HG02798 (cell line): ENCODE data around the gene P3H1.

Source experiments
- ATAC-seq: cut with Tn5 transposase; IDR thresholded peaks from one replicate; pipeline ENCODE4 v1.9.1; 2021; ENCODE audit warnings: mild to moderate bottlenecking; ENCODE audit not compliant: unreplicated experiment, poor library complexity

The P3H1 gene

DNA sequence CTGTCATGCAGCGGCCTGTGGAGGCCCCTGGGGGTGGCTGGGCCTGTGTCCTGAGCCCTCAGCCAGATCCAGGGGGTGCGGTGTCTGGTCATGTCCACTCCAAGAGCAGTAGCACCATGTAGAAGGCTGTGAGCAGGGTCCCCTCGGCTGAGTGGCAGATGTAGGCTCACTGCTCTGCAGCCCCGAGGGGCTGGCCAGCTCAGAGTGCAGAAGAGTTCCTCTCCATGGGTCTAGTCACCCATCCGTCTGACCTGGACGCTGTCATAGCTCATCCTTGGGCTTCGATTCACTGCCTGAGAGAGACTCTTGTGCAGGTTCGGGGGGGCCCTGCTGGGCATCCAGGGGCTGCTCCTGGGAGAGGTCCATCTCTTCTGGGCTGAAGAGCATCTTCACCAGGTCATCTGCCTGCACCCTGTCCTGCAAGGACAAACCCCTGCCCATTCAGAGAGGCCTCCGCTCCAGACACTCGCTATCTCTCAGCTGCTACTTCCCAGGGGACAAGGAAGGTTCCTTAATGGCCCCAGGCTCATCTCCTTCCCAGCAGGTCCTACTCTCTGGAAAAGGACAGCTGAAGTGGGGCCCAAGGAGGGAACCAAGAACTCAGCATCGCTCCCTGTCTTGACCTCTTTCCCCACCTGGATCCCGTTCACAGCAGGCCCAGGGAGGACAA is 20.3 kb downstream of the P3H1 start:
- ATAC-seq, result no peak

DNA sequence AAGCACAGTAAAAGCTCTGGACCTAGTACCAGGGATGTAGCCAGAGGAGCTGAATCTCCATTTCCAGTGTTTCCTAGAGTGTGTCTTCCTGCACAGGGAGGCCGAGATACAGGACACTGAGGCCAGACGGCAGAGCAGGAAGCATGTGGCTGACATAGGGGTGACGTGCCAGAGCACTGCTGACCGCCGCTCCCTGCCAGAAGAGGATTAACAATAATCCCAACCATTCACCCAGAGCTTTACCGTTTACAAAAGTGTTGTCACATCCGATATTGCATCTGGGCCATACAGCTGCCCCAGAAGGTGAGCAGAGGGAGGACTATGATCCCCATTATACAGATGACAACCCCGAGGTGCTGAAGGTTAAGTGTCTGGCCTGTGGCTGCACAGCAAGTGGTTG is 21.0 kb downstream of the P3H1 start:
- no peak for ATAC-seq

DNA sequence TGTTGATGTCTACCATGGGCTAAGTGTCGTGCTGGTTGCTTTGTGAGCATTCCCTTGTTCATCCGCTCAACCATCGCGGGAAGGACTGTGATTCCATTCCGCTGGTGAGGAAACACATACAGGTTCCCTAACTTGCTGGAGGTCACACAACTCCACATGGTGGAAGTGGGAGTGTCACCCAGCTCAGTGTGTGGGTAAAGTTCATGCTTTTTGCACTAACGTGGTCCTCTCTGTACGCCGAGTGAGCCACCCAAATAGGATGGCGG is 22.7 kb downstream of the P3H1 start:
- no peak for ATAC-seq

DNA sequence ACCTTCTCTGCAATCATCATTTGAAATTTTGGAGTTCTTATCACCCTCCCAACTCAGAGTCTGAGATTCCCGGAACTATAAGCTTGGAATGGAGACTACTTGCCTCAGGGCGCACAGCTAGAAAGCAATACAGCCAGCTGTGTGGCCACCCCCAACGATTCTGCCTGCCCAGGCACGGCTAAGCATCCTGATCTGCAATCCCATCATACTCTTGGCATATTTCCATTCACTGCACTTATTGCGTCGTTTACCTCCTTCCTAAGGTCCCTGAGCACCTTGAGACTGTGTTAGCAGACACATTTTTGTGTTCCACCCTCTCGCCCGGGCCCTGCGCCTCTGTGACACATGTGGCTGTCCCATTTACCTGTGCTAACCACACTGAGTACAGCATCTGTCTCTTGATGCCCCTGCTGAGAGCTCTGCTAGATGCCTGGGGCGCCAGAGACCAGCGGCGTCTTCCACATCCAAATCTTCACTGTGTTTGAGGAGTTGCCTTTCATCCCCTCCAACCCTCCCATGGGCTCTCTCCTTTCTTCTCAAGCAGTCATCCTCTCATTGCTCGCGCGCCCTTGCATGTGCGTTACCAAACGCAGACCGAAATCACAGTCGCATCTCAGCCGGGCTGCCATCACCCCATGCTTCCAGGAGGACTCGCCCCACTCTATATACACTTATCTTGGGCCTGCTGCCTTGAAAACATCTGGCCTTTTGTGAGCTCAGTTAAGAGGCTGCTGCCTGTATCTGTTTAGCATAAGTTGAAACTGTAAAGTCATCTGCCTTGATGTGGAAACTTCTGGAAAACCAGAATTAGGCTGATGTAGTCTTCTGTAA is 23.3 kb downstream of the P3H1 start:
- ATAC-seq, result no peak

DNA sequence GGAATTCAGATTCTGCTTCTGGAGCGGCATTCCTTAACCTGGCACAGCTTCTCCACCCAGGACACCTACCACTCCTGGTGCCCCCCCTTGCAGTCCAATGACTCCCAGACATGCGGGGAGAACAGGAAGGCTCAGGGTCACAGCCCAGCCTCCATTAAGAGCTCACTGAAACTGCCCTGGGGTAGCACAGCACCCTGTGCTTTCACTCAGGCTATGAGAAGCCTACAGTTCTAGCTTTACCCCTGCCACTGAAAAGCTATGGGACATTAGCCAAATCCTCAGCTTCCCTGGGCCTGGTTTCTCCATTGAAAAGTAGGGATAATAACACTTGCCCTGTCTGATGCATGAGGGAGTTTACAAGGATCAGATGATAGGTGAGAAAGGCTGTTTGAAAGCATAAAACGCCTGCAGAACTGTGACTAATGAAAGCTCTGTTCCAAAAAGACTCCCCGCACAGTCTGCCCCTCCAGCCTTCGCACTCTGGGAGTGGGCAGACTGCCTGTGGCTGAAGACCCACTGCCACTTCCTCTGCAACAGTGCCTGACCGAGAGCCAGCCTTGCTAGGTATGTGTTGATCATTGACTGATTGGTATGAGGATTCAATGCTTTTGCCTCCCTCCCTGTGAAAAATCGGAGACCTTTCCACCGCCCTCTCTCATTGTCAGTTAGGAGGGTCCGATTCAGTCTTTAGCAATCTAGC is 24.1 kb downstream of the P3H1 start:
- no peak for ATAC-seq

DNA sequence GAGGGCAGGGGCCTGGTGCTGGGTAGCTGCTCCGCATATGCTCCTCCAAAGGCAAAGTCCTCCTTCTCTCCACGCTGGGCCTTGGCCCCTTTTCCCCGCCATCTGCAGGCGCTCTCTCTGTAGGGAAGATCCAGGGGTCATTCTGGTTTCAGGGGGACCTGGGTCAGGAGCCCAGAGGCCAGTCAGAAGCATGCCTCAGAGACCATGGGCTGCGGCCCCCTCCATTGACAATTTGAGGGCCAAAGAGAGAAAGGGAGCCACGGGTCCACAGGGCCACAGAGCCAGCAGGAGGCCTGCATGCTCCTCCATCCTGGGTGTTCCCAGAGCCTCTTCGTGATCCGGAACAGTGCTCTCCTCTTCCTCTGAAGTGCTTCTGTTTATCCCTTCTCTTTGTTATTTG is 24.7 kb downstream of the P3H1 start:
- no peak for ATAC-seq

DNA sequence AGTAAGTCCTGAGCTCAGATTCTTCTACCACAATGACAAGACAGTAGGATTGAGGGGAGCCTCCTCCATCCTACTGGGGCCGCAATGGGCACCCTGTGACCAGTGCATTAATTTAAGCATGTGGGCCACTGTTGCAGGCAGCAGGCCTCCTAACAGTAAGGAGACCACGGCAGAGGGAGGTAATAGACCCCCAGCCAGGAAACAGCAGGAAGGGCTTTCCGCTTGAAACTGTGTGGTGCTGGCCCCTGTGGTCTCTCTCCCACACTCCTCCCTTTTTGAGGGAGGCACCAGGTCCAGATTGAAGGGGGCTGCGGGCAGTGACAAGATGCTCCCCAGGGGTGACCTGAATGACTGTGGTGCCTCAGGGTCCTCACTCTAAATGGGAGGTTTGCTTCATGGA is 25.1 kb downstream of the P3H1 start:
- ATAC-seq, result no peak

DNA sequence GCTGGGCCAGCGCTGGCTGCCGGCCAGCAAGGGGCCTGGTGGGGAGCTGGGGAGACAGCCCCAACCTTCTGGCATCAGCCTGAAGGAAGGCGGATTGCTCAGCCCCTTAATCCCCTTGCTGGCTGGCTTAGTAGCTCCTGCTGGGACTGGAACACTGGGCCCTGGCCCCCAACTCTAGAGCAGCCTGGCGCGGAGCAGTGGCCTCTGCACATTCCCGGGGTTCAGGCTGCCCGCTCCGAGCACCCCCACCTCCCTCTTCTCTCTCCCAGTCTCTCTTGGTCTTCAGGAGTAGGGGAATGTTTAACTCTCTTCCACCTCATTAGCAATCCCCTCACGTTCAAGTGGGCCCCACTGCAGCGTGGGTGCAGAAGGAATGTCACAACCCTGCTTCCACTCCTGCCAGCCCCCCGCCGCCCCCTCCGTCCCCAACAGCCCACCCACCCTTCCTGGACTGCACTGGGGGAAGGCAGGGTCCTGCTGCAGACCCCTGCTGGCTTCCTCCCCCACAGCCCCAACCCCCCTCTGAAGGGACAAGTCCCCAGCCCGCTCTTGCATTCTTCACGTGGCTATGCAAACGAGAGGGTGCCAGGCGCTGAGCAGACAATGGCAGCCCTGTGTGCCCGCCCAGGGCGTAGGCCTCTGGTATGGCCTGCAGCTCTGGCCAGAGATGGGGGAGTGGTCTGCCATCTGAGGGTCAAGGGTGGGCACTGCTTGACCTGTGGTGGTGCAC is 25.8 kb downstream of the P3H1 start:
- no peak for ATAC-seq

DNA sequence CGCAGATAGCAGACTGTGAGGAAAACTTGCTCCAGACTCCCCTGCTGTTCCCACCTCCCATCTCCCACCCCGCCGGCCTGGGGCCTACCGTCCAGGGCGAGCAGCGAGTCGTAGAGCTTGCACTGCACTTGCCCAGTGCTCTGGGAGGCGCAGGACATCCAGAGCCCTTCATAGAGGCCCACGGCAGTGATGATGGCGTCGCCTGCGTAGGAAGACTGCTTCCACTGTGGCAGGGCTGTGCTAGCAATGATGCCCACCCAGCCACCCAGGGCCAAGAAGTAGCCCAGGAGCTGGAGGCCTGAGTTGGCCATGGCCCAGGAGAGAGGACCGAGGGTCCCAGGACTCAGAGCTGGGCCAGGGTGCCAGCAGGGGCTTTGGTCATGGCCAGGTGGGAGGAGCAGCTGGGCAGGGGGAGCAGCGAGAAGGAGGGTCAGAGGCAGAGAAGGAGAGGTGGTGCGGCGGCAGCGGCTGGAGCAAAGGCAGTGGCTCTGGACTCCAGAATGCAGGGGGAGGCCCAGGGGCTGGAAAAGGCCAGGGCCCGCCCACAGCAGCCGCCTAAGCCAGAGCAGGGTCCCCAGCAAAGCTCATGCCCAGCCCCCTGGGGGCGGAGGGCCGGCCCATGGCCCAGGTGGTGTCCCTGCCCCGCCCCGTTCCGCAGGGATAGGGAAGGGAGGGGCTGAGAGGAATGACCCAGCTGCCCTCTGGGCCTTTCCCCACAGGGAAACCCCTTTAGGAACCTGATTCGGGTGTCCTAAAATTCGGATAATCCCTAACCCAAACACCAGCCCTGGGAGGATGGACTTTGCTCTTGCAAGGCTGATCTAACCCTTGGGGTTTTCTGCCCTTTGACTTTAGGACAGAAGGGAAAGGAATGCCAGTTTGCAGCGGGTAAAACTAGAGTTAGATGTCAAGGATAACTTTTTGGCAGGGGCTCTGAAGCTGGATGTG is 26.8 kb downstream of the P3H1 start, which contains the start of gene CLDN19:
TSS of gene CLDN19 (minus strand) at position 484 of the 948 bp plus-strand sequence. CDS start at position 311, 173 bp downstream.
- ATAC-seq, result no peak

DNA sequence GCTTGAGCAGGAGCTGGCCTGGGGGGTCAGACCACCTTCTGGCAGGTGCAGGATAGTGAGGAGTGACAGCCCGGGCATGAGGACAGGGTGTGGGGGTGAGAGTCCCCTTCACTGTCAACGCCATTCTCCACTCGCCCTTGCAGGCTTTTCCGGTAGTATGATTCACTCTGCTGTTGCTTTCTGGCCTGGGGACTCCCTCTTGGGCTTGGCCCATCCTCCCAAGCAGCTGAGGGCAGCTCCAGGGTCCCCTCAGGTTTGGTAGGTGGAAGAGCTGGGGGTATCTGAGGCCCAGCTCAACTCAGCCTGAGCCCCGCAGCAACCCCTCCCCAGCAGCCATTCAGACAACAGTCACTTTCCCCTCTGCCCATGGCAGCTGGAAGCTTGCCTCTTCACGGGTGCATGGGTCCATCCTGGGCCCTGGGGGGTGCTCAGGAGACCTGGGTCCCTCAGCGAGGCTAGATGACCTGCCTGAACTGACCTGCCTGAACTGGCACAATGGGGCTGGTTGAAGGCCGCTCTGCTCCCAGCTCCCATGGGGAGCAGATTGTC is 28.1 kb downstream of the P3H1 start:
- ATAC-seq, result no peak

DNA sequence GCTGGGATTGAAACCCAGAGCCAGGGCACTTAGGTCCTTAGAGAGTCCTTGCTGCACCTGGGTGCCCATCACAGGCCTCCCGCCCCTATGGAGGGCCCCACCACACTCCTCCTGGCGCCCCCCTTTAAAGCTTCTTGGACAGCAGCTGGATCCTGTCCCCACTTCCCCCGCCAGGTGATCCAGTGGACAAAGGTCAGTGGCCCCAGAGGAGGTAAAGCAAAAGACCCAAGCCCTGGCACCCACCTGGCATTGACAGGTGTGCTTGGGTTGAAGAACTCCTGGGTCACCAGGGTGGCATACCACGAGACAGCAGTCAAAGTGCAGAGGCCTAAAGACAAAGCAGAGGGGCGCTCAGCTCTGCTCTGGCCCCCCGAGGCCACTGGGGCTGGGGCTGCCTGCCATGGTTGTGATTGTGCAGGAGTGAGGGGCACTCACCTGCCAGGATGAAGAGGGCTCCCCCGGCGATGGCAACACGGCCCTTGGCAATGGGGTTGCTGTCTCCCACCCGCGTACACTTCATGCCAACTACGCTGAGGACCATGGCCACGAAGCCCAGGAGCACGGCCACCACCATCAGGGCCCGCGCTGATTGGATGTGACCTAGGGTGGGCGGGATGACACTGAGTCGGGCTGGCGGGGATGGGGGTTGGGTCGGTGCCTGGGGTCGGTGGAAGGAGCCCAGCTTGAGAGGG is 28.7 kb downstream of the P3H1 start:
- ATAC-seq, result no peak

DNA sequence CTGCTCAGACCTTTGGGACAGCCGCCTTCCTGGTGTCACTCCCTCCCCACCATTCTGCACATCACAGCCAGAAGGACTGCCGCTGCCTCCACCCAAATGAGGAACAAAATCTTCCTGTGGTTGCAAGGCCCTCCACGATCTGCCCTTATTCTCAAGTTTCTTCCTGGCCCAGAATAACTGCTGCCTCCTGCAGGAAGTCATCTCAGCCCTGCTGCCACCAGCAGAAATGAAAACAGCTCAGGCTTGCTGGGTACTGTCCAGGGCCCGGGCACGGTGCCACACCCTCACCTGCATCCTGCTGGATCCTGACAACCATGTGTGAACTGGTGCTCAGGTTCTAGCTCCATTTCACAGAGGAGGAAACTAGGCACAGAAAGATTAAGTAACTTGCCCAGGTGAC is 29.6 kb downstream of the P3H1 start:
- no peak for ATAC-seq

DNA sequence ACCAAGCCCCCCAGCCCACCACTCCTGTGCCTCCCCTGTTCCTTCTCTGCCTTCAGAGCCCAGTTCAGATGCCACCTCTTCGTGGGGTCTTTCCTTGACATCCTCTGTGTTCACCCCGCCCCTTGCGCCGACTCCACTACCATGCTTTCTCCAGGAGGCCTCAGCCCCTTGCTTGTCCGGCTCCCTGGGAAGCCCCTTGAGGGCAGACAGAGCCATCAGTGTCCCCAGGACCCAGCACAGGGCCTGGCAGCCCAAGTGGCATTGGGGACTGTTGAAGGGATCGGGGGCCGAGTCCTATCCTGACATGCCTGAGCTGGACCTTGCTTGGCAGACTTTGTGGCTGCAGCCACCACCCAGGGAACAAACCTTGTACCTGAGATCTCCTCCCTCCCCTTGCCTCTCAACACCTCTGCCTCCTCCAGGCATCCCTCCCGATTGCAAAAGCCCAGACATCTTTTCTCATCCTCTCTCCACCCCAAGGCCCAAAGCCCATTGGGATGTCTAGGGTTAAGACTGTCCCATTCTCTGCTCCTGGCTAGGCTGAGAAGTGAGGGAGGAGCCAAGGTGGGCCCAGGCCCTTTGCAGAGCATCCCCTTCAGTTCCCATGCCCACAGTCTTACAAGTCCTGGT is 30.1 kb downstream of the P3H1 start:
- no peak for ATAC-seq

DNA sequence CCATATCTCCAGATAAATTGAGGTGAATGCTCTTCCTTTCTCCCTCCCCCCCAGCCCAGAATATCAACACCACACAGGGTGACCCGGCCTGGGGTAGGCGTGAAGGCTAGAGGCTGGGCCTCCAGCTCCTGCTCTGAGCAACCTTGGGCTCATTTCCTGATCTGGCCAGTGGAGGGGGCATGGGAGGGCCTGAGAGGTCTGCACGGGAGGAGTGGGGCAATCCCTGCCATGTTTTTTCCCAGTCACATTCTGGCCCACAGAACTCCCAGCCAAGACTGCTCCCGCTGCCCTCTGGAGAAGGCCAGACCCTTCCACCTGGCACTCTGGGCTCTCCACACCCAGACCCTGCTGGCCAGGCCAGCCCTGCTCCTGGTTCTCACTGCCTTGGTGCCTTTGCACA is 30.7 kb downstream of the P3H1 start:
- no peak for ATAC-seq

DNA sequence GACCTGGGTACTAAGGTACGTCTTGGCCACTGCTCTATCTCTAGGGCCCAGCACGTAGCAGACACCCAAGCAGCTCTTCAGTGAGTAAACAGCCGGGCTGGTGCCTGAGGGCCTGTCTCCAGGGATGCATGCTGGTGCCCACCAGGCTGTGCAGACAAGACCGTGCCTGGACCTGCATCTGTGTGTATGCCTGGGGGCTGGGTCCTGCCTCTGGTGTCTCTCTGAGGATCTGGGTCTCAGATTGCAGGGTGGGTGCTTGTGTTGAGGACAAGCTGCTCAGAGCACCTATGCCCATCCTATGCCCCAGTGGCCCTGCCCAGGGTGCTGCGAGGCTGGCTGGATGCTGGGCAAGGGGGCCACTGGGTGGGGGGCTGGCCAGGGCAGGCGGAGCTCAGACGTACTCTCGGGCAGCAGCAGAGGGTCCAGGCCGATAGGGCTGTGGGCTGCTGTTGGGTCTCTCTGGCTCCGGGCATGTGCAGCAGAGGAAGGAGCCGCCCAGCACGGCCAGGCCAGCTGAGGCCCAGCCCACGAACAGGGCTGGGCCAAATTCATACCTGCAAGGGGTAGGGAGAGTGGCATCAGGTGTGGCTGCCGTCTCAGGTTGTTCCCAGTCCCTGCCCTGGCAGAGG is 31.2 kb downstream of the P3H1 start:
- no peak for ATAC-seq

DNA sequence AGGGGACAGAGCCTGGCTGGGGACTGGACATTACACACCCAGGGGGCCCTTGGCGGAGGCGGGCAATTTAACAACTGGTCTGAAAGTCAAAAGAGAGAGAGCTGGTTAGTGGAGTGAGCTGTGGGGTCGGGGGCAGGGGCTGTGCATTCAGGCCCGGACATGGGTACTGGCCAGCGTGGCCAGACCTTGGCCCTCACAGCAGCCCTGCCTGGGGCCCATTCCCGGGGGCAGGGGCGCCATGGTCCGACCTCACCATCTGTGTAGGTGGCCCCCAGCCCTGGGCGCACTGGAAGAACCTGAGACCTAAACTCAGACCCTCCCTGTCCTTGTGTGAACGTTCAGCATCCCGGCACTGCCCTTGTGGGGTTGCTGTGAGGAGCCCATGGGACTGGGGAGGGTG is 31.8 kb downstream of the P3H1 start:
- ATAC-seq, result no peak

DNA sequence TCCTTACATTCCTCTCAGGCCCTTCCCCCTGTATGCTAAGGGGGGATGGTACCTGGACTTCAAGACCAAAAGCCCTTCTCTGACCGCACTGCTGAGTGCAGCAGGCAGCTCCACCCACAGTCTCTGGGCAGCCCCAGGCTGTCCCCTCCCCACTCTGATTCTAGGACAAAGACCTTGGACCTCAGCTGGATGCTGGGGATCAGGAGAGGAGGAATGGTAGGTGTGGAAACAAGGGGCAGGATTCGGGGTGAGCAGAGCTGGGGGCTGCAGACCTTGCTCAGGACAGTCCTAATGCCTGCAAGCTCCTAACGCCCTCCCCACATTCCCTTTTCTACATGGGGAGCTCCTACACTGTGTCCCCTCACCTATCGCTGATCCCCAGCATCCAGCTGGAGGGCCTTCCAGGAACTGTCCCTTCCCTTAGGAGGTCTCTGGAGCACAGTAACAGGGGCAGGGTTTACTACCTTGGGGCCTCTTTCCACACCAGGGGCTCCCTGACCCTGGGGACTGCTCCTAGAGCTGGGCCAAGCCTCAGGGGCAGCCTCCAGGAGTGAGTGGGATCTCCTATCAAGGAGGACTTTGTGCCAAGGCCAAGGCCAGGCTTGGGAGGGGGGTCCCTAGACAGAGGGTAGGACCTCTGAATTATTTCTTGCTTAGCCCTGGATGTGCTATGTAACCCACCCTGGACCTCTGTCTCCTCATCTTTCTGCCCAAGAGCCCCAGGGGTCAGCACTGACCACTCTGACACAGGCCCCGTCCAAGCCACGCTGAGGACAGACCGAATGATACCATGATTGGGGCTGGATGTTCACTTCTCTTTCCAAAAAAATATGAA is 32.4 kb downstream of the P3H1 start:
- ATAC-seq, result no peak
